ENCODE data around the gene TCF15. TPM values are rescaled to one million over a fixed set of nuclear protein-coding genes. Genes with fewer than 3 reads are reported as not detected.
A peak's percentile ranks its signal among the peaks of the same experiment; 100 is the strongest.

Gene TCF15
- total and polyA plus RNA-seq, 2 of the 13 experiments (the other 11 are each of a cell fraction or from before 2014, with no cell fraction given): not detected

DNA sequence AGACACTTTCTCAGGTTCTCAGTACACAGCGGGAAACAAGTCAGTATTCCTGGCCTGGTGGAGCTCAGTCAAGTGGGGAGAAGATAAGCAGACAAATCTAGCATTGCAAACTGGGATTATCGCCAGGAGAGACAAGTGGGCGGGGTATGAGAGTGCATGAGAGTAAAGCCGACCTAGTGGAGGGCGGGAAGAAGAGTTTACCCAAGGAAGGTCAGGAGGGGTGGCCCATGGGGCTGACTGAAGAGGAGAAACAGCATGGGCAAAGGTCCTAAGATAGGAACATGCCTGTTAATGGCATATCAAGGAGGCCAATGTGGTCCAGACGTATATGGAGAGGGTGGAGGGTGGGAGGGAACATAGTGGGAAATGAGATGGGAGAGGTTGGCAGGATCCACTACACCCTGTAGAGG, 54.1 kb downstream of the TCF15 start (continued):
- TF ChIP-seq YEATS2 (CRISPR knock-in tag; IDR thresholded peaks at IDR 0.05; ENCODE audit: borderline replicate concordance) (no peak), HMGA1 (CRISPR knock-in tag; conservative IDR thresholded peaks at IDR 0.05) (no peak), ZNF335 (CRISPR knock-in tag; IDR thresholded peaks at IDR 0.05) (no peak), MXI1 (IDR thresholded peaks at IDR 0.05; ENCODE audit: borderline replicate concordance, low read depth, low read length) (no peak), ZNF556 (CRISPR knock-in tag; IDR thresholded peaks at IDR 0.05; ENCODE audit: borderline replicate concordance) (no peak), ZNF20 (CRISPR knock-in tag; IDR thresholded peaks at IDR 0.05) (no peak), RXRB (CRISPR knock-in tag; IDR thresholded peaks at IDR 0.05; ENCODE audit: borderline replicate concordance) (peak; percentile 48; the same call in 1 of the 2 replicates), ATF7 (IDR thresholded peaks at IDR 0.05) (no peak), ATF7 (CRISPR knock-in tag; IDR thresholded peaks at IDR 0.05) (no peak), RARA (CRISPR knock-in tag; IDR thresholded peaks at IDR 0.05) (0 out of 2 replicates have a peak, but pooled peaks have one; percentile 20)
- TF ChIP-seq, protein P1, sequence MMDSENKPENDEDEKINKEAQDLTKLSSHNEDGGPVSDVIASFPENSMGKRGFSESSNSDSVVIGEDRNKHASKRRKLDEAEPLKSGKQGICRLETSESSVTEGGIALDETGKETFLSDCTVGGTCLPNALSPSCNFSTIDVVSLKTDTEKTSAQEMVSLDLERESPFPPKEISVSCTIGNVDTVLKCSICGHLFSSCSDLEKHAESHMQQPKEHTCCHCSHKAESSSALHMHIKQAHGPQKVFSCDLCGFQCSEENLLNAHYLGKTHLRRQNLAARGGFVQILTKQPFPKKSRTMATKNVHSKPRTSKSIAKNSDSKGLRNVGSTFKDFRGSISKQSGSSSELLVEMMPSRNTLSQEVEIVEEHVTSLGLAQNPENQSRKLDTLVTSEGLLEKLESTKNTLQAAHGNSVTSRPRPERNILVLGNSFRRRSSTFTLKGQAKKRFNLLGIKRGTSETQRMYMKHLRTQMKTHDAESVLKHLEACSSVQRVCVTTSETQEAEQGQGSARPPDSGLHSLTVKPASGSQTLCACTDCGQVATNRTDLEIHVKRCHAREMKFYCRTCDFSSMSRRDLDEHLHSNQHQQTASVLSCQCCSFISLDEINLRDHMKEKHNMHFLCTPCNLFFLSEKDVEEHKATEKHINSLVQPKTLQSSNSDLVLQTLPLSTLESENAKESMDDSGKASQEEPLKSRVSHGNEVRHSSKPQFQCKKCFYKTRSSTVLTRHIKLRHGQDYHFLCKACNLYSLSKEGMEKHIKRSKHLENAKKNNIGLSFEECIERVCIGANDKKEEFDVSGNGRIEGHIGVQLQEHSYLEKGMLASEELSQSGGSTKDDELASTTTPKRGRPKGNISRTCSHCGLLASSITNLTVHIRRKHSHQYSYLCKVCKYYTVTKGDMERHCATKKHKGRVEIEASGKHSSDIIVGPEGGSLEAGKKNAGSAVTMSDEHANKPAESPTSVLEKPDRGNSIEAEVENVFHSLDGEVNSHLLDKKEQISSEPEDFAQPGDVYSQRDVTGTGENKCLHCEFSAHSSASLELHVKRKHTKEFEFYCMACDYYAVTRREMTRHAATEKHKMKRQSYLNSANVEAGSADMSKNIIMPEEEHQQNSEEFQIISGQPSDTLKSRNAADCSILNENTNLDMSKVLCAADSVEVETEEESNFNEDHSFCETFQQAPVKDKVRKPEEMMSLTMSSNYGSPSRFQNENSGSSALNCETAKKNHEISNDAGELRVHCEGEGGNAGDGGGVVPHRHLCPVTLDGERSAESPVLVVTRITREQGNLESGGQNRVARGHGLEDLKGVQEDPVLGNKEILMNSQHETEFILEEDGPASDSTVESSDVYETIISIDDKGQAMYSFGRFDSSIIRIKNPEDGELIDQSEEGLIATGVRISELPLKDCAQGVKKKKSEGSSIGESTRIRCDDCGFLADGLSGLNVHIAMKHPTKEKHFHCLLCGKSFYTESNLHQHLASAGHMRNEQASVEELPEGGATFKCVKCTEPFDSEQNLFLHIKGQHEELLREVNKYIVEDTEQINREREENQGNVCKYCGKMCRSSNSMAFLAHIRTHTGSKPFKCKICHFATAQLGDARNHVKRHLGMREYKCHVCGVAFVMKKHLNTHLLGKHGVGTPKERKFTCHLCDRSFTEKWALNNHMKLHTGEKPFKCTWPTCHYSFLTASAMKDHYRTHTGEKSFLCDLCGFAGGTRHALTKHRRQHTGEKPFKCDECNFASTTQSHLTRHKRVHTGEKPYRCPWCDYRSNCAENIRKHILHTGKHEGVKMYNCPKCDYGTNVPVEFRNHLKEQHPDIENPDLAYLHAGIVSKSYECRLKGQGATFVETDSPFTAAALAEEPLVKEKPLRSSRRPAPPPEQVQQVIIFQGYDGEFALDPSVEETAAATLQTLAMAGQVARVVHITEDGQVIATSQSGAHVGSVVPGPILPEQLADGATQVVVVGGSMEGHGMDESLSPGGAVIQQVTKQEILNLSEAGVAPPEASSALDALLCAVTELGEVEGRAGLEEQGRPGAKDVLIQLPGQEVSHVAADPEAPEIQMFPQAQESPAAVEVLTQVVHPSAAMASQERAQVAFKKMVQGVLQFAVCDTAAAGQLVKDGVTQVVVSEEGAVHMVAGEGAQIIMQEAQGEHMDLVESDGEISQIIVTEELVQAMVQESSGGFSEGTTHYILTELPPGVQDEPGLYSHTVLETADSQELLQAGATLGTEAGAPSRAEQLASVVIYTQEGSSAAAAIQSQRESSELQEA (CRISPR knock-in tag; IDR thresholded peaks at IDR 0.05; ENCODE audit: not compliant biosample characterization): no peak
- TF ChIP-seq, protein P2, sequence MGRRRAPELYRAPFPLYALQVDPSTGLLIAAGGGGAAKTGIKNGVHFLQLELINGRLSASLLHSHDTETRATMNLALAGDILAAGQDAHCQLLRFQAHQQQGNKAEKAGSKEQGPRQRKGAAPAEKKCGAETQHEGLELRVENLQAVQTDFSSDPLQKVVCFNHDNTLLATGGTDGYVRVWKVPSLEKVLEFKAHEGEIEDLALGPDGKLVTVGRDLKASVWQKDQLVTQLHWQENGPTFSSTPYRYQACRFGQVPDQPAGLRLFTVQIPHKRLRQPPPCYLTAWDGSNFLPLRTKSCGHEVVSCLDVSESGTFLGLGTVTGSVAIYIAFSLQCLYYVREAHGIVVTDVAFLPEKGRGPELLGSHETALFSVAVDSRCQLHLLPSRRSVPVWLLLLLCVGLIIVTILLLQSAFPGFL (CRISPR knock-in tag; IDR thresholded peaks at IDR 0.05): no peak
- TF ChIP-seq, protein P3, sequence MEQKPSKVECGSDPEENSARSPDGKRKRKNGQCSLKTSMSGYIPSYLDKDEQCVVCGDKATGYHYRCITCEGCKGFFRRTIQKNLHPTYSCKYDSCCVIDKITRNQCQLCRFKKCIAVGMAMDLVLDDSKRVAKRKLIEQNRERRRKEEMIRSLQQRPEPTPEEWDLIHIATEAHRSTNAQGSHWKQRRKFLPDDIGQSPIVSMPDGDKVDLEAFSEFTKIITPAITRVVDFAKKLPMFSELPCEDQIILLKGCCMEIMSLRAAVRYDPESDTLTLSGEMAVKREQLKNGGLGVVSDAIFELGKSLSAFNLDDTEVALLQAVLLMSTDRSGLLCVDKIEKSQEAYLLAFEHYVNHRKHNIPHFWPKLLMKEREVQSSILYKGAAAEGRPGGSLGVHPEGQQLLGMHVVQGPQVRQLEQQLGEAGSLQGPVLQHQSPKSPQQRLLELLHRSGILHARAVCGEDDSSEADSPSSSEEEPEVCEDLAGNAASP (CRISPR knock-in tag; IDR thresholded peaks at IDR 0.05; ENCODE audit: borderline replicate concordance): no peak; the same call in 1 of the 2 replicates
- TF ChIP-seq, protein P4, sequence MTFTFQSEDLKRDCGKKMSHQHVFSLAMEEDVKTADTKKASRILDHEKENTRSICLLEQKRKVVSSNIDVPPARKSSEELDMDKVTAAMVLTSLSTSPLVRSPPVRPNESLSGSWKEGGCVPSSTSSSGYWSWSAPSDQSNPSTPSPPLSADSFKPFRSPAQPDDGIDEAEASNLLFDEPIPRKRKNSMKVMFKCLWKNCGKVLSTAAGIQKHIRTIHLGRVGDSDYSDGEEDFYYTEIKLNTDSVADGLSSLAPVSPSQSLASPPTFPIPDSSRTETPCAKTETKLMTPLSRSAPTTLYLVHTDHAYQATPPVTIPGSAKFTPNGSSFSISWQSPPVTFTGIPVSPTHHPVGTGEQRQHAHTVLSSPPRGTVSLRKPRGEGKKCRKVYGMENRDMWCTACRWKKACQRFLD (CRISPR knock-in tag; IDR thresholded peaks at IDR 0.05; ENCODE audit: borderline replicate concordance): no peak
- TF ChIP-seq, protein P5, sequence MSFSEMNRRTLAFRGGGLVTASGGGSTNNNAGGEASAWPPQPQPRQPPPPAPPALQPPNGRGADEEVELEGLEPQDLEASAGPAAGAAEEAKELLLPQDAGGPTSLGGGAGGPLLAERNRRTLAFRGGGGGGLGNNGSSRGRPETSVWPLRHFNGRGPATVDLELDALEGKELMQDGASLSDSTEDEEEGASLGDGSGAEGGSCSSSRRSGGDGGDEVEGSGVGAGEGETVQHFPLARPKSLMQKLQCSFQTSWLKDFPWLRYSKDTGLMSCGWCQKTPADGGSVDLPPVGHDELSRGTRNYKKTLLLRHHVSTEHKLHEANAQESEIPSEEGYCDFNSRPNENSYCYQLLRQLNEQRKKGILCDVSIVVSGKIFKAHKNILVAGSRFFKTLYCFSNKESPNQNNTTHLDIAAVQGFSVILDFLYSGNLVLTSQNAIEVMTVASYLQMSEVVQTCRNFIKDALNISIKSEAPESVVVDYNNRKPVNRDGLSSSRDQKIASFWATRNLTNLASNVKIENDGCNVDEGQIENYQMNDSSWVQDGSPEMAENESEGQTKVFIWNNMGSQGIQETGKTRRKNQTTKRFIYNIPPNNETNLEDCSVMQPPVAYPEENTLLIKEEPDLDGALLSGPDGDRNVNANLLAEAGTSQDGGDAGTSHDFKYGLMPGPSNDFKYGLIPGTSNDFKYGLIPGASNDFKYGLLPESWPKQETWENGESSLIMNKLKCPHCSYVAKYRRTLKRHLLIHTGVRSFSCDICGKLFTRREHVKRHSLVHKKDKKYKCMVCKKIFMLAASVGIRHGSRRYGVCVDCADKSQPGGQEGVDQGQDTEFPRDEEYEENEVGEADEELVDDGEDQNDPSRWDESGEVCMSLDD (CRISPR knock-in tag; IDR thresholded peaks at IDR 0.05; ENCODE audit: borderline replicate concordance): no peak

Data from HepG2 (cell line).